H1 (cell line): ENCODE measurements around the gene TUBB2B. TPM values are rescaled to one million over a fixed set of nuclear protein-coding genes. Genes with fewer than 3 reads are reported as not detected.

Experiments used
- CHD7 ChIP-seq: fragments of 300-600 bp; sonication (generic); IDR thresholded peaks from 2 replicates; pipeline ENCODE4 v1.7.1; 2012; ENCODE audit warnings: low read length, moderate library complexity, mild to moderate bottlenecking, inconsistent platforms; ENCODE audit not compliant: insufficient replicate concordance
- polyA plus RNA-seq, 7 experiments: library from polyadenylated mRNA; depleted of rRNA in 3 of 7; stranded (reverse) in 5 of 7; unstranded in 2 of 7; fragments of >200 nt in 5 of 7; fragments of 200-250 nt in 2 of 7; gene quantifications; 1 replicate in 5 of 7; 2 replicates in 1 of 7; 4 replicates in 1 of 7; pipeline versions ENCODE4 v1.2.1 to v1.2.3, GENCODE V29; 2011 to 2013; ENCODE audit warnings: missing spikeins in 2 of 7, mixed read lengths in 2 of 7
- total RNA-seq: library from RNA; stranded (reverse); fragmentation: NEBNext Ultra II Directional; extraction: Animal tissue kit (Norgen Biotek cat#: 25700); gene quantifications from 2 replicates; pipeline ENCODE4 v1.2.1, GENCODE V29; 2021

The TUBB2B gene
- total and polyA plus RNA-seq, 2 of the 8 experiments (the other 6 are each of a cell fraction or from before 2014, with no cell fraction given): 612 to 722 TPM

- no peak for TF ChIP-seq CHD7
Observed at GRCh38 chr6:3201388-3201787, 26.1 kb downstream of the TUBB2B start (continued).
